HCT116 (cell line): ENCODE results near the gene IL18. TPM values are rescaled to one million over a fixed set of nuclear protein-coding genes. Genes with fewer than 3 reads are reported as not detected.

Source experiments
- ATAC-seq: fragments of 200-7000 bp; cut with Tn5 transposase; 2 replicates; pipeline ENCODE4 v1.9.1; 2020; ENCODE audit warnings: mild to moderate bottlenecking, moderate library complexity
- BruUV-seq: library from RNA; stranded (reverse); fragments of 400-500 nt; replicated peaks from 2 replicates; lab custom pipeline; 2021; lab: Mats Ljungman, UMichigan
- CTCF ChIA-PET: fragments of 300-600 bp; sonication (Branson Sonifier 250); formaldehyde crosslinking; loops from one replicate; lab custom pipeline; 2021; ENCODE audit warnings: antibody characterized with exemption; lab: Charles Lee
- POLR2A ChIA-PET: fragments of 300-600, 350-600 bp; sonication (Branson Sonifier 250); formaldehyde crosslinking; loops from one replicate; lab custom pipeline; 2021; ENCODE audit warnings: antibody characterized with exemption; lab: Charles Lee
- RAD21 ChIA-PET, 2 experiments: fragments of 300-600 bp; sonication (Branson Sonifier 250); formaldehyde crosslinking; loops; one replicate each; lab custom pipeline; 2023; ENCODE audit warnings: low total read pairs in 2 of 2; ENCODE audit not compliant: uncharacterized antibody in 2 of 2, unreplicated experiment in 2 of 2, low non-redundant PET in 1 of 2; lab: Charles Lee
- DNase-seq: peaks from one replicate; pipeline ENCODE4 v3.0.0-alpha.2; 2010; ENCODE audit warnings: low read depth, low spot score
- H2AFZ ChIP-seq: fragments of 200-600 bp; shearing (Covaris generic), sonication (generic); 2 replicates; pipeline ENCODE4 v1.6.1; 2017; ENCODE audit warnings: low read depth, mixed run types, mixed read lengths, antibody characterized with exemption, low read length; ENCODE audit not compliant: poor library complexity, severe bottlenecking
- H3K27ac ChIP-seq: 2 replicates; pipeline ENCODE4 v1.5.1; 2012; ENCODE audit warnings: low read depth, low read length
- H3K27me3 ChIP-seq: fragments of 200-600 bp; sonication (generic); 2 replicates; pipeline ENCODE4 v1.6.1; 2016; ENCODE audit warnings: mixed run types, low read length, mixed read lengths; ENCODE audit not compliant: insufficient read depth
- H3K36me3 ChIP-seq, 2 experiments: fragments of 200-500 bp in 1 of 2; fragments of 200-600 bp in 1 of 2; sonication (Bioruptor generic) in 1 of 2; sonication (generic) in 1 of 2; 2 replicates each; pipeline versions ENCODE4 v1.5.1 to v1.6.1; 2014 to 2016; ENCODE audit warnings: low read length in 2 of 2, inconsistent platforms in 1 of 2, mixed read lengths in 1 of 2, mixed run types in 1 of 2; ENCODE audit not compliant: insufficient read depth in 2 of 2, control insufficient read depth in 1 of 2
- H3K4me1 ChIP-seq, 2 experiments: fragments of 200-600 bp in 1 of 2; sonication (generic) in 1 of 2; 2 replicates each; pipeline versions ENCODE4 v1.5.1 to v1.6.1; 2012 to 2017; ENCODE audit warnings: low read length in 2 of 2, inconsistent platforms in 1 of 2, mild to moderate bottlenecking in 1 of 2, mixed read lengths in 1 of 2, mixed run types in 1 of 2, moderate library complexity in 1 of 2; ENCODE audit not compliant: insufficient read depth in 2 of 2, control insufficient read depth in 1 of 2
- H3K4me2 ChIP-seq: fragments of 200-600 bp; sonication (generic); 2 replicates; pipeline ENCODE4 v1.6.1; 2017; ENCODE audit warnings: mixed run types, low read length, mixed read lengths
- H3K4me3 ChIP-seq, 2 experiments: fragments of 200-600 bp in 1 of 2; sonication (generic) in 1 of 2; replicated peaks in 1 of 2; 2 replicates each; pipeline ENCODE4 v1.5.1; 2011 to 2016; ENCODE audit warnings: low read length in 2 of 2, control low read depth in 1 of 2, low read depth in 1 of 2, mild to moderate bottlenecking in 1 of 2, mixed read lengths in 1 of 2, mixed run types in 1 of 2
- H3K79me2 ChIP-seq: fragments of 200-600 bp; sonication (generic); 2 replicates; pipeline ENCODE4 v1.6.1; 2017; ENCODE audit warnings: mild to moderate bottlenecking, mixed run types, low read length, moderate library complexity, mixed read lengths; ENCODE audit not compliant: insufficient read depth
- H3K9ac ChIP-seq: fragments of 200-600 bp; sonication (generic); 2 replicates; pipeline ENCODE4 v1.6.1; 2016; ENCODE audit warnings: low read length, mixed read lengths
- H3K9me2 ChIP-seq: fragments of 200-600 bp; sonication (generic), shearing (Covaris generic); 2 replicates; pipeline ENCODE4 v1.6.1; 2017; ENCODE audit warnings: mixed run types, mild to moderate bottlenecking, moderate library complexity; ENCODE audit not compliant: insufficient read depth
- H3K9me3 ChIP-seq, 2 experiments: fragments of 200-500 bp in 1 of 2; fragments of 200-600 bp in 1 of 2; sonication (Bioruptor generic) in 1 of 2; sonication (generic) in 1 of 2; 2 replicates each; pipeline ENCODE4 v1.6.1; 2014 to 2017; ENCODE audit warnings: low read length in 2 of 2, mixed read lengths in 2 of 2, inconsistent platforms in 1 of 2, low read depth in 1 of 2, mild to moderate bottlenecking in 1 of 2, mixed run types in 1 of 2, moderate library complexity in 1 of 2; ENCODE audit not compliant: control insufficient read depth in 1 of 2, insufficient read depth in 1 of 2
- H4K20me1 ChIP-seq: fragments of 200-600 bp; sonication (generic), shearing (Covaris generic); 2 replicates; pipeline ENCODE4 v1.6.1; 2017; ENCODE audit warnings: mixed run types, mild to moderate bottlenecking, moderate library complexity; ENCODE audit not compliant: insufficient read depth
- ATF3 ChIP-seq: IDR thresholded peaks from 2 replicates; pipeline ENCODE4 v1.6.1; 2012
- CTCF ChIP-seq, 3 experiments: fragments of 200-600 bp in 1 of 3; sonication (generic) in 1 of 3; IDR thresholded peaks in 2 of 3; conservative IDR thresholded peaks in 1 of 3; 2 replicates each; pipeline ENCODE4 v1.5.1; 2012 to 2017; ENCODE audit warnings: low read depth in 2 of 3, low read length in 2 of 3, antibody characterized with exemption in 1 of 3, borderline replicate concordance in 1 of 3, control low read depth in 1 of 3, mild to moderate bottlenecking in 1 of 3, mixed read lengths in 1 of 3, mixed run types in 1 of 3, moderate library complexity in 1 of 3; ENCODE audit not compliant: insufficient read depth in 1 of 3
- ELF1 ChIP-seq: IDR thresholded peaks from 2 replicates; pipeline ENCODE4 v1.6.1; 2012; ENCODE audit warnings: low read depth, borderline replicate concordance
- REST ChIP-seq: IDR thresholded peaks from 2 replicates; pipeline ENCODE4 v1.6.1; 2012; ENCODE audit warnings: low read depth
- SIN3A ChIP-seq: IDR thresholded peaks from 2 replicates; pipeline ENCODE4 v1.6.1; 2012; ENCODE audit warnings: low read depth
- SRF ChIP-seq: IDR thresholded peaks from 2 replicates; pipeline ENCODE4 v1.6.1; 2012; ENCODE audit warnings: low read depth
- ZFX ChIP-seq: fragments of 450-650 bp; IDR thresholded peaks from 2 replicates; pipeline ENCODE4 v1.6.1; 2017
- ZNF274 ChIP-seq: fragments of 200-500 bp; sonication (Bioruptor generic); IDR thresholded peaks from 2 replicates; pipeline ENCODE4 v1.6.1; 2014; ENCODE audit warnings: mild to moderate bottlenecking, low read depth, low read length, inconsistent platforms
- intact Hi-C: fragments of 100-400 bp; cut with micrococcal nuclease; formaldehyde crosslinking; loops from 2 replicates; pipeline ENCODE4 v1.10.0; 2022
- total RNA-seq: library from RNA; stranded (reverse); gene quantifications from one replicate; pipeline ENCODE4 v1.2.1, GENCODE V29; 2021; ENCODE audit not compliant: unreplicated experiment
- TF ChIP-seq, protein P1 (sequence below): IDR thresholded peaks from 2 replicates; pipeline ENCODE4 v1.6.1; 2011; ENCODE audit warnings: mild to moderate bottlenecking, low read length, moderate library complexity; ENCODE audit not compliant: insufficient replicate concordance; ENCODE audit errors: extremely low read depth

IL18 gene
- total RNA-seq, 1 experiment from 2014 or later: 112 TPM

- intact Hi-C loops: loop anchor here (5.0 kb wide), 1 partner anchor 284 kb away; the partner anchor contains the start of genes CFAP68 and FDXACB1
- Histone ChIP-seq H3K27me3 (no peaks in the 10 kb centered on the region), H4K20me1 (no peaks in the 10 kb centered on the region), H3K27ac (no peak overlapping the region), H3K9me3 (no peaks in the 10 kb centered on the region), H3K4me2 (peak overlapping the region; percentile 76; the same call in 1 of the 2 replicates), H3K36me3 (peaks cover 0 to 5% of the 10 kb centered on the region in 2 experiments; a peak in 2 of 4 replicates), H3K9ac (no peak overlapping the region), H3K4me1 (peaks cover 49 to 82% of the 10 kb centered on the region in 2 experiments), H3K9me2 (no peaks in the 10 kb centered on the region), H3K79me2 (peaks cover 70% of the 10 kb centered on the region), H3K4me3 (no peak overlapping the region), H2AFZ (no peak overlapping the region)
- no peak for TF ChIP-seq ZFX
- no peak for TF ChIP-seq ZNF274
- no peak for TF ChIP-seq ATF3
- TF ChIP-seq, protein P1, sequence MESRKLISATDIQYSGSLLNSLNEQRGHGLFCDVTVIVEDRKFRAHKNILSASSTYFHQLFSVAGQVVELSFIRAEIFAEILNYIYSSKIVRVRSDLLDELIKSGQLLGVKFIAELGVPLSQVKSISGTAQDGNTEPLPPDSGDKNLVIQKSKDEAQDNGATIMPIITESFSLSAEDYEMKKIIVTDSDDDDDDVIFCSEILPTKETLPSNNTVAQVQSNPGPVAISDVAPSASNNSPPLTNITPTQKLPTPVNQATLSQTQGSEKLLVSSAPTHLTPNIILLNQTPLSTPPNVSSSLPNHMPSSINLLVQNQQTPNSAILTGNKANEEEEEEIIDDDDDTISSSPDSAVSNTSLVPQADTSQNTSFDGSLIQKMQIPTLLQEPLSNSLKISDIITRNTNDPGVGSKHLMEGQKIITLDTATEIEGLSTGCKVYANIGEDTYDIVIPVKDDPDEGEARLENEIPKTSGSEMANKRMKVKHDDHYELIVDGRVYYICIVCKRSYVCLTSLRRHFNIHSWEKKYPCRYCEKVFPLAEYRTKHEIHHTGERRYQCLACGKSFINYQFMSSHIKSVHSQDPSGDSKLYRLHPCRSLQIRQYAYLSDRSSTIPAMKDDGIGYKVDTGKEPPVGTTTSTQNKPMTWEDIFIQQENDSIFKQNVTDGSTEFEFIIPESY: no peak
- no peak for TF ChIP-seq CTCF (IDR thresholded peaks at IDR 0.05 in 2 of 3, conservative IDR thresholded peaks at IDR 0.05 in 1 of 3; ENCODE audit: borderline replicate concordance in 1 of 3, insufficient read depth in 1 of 3, low read depth in 2 of 3, low read length in 2 of 3)
- no peak for TF ChIP-seq SIN3A
- TF ChIP-seq ELF1: no peak
- no peak for TF ChIP-seq REST
- no peak for TF ChIP-seq SRF
- ChIA-PET CTCF (no interaction called here), POLR2A (no interaction called here), RAD21 (no interaction called here)
- no peak for DNase-seq
- ATAC-seq: no peak
- BruUV-seq: TSS peak; percentile 1
These were observed 2.9 kb downstream of the IL18 start for GRCh38 chr11:112161012-112161411.
